Measurements from ENCODE around the gene CBFA2T3.

CBFA2T3 gene

DNA sequence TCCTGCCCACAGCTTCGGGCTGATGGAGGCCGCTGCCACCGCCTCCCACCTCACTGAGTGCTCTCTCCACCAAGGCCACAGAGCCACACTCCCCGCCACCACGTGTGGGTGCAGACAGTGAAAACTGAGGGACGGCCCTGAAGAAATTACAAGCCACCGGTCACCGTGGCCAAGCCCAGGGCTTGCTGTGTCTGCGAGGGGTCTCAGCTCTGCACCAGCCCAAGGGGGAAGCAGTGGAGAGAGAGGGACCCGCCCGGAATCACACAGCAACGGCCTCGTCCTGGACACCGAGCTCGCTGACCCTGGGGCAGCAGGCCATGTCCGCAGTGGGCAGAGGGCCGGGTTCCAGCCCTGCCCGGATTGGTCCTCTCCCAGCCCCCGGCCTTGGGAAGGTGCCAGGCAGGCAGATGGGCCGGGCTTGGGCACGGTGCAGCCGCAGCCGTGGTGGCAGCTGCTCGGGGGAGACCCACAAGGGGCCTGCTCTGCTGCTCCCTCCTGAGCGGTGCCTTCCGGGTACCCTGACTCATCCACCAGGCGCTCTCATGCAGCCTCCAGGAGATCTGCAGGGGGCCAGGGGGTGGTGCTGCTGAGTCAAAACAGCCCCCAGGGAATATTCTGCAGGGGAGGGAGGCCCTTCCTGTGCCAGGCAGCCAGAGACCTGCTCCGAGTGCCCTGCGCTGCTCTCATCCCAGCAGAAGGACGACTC lies 52.0 kb downstream of the CBFA2T3 start:
- TF ChIP-seq, protein P1, sequence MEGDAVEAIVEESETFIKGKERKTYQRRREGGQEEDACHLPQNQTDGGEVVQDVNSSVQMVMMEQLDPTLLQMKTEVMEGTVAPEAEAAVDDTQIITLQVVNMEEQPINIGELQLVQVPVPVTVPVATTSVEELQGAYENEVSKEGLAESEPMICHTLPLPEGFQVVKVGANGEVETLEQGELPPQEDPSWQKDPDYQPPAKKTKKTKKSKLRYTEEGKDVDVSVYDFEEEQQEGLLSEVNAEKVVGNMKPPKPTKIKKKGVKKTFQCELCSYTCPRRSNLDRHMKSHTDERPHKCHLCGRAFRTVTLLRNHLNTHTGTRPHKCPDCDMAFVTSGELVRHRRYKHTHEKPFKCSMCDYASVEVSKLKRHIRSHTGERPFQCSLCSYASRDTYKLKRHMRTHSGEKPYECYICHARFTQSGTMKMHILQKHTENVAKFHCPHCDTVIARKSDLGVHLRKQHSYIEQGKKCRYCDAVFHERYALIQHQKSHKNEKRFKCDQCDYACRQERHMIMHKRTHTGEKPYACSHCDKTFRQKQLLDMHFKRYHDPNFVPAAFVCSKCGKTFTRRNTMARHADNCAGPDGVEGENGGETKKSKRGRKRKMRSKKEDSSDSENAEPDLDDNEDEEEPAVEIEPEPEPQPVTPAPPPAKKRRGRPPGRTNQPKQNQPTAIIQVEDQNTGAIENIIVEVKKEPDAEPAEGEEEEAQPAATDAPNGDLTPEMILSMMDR (IDR thresholded peaks at IDR 0.05; ENCODE audit: low read depth, low read length, missing control alignments), result peak; percentile 46
- no peak overlapping the region for H3K4me3 ChIP-seq (ENCODE audit: low read depth, low read length)
- peak; percentile 47 for DNase-seq (ENCODE audit: low read depth)
- in situ Hi-C loops (cut with HindIII; ENCODE audit: low sequenced_read_pairs), result no loop called here

DNA sequence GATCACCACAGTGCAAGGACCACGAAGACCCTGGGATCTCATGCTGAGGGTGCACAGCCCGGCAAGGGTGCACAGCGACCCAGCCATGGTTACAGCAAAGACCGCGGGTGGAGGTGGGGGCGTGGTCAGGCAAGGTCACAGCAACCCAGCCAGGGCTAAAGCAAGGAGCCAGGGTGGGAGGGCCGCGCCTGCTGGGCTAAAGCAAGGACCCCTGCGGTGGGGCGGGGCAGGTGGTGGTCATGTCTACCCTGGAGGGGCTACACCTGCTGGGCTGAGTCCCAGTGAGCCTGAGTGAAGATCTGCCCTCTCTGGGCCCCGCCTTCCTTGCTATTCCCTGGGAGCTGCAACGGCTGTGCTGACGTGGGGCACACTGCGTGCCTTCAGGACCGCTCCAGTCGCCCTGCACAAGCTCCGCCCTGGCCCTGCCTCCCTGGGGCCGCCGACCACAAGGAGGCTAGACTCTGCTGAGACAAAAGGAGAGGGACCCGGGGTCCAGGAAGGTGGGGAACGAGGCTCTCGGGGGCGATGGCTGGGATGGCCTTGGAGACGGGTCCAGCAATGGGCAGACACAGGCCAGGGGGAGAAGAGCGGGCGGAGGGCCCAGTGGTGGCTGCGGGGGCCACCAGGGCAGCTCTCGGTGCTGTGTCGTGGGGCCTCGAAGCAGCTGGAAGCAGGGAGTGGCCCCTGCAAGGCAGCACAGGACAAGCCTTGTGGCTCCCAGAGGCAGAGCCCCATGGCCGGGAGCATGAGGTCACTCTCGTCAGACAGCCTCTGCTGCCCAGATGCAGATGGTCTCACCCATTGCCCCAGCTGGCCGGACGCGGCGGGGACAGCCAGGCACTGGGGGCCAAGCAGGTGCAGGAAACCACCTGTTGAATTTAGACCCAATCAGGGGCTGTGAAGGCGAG lies 52.8 kb downstream of the CBFA2T3 start:
- TF ChIP-seq, protein P1 (IDR thresholded peaks at IDR 0.05; ENCODE audit: low read depth, low read length, missing control alignments), result no peak
- in situ Hi-C loops (cut with HindIII; ENCODE audit: low sequenced_read_pairs), result no loop called here
- H3K4me3 ChIP-seq (ENCODE audit: low read depth, low read length), result no peak overlapping the region
- DNase-seq (ENCODE audit: low read depth), result no peak

DNA sequence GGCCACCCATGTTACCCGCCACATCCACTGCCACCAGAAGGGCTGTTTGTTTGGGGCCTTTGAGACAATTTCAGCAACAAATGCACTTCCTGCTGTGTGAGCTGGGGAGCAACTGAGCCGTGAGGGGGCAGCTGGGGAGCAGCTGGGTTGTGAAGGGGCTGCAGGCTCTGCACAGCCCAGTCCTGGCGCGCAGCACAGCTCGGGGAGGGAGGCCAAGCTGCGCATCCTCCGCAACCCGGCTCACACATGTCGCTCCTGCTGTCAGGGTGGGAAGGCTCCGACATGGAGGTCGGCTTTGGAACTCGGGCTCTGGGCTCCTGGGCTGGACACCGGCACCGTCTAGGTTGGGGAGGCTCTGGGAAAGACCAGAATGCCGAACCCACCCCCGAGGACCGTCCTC lies 53.6 kb downstream of the CBFA2T3 start:
- DNase-seq (ENCODE audit: low read depth), result no peak
- TF ChIP-seq, protein P1 (IDR thresholded peaks at IDR 0.05; ENCODE audit: low read depth, low read length, missing control alignments), result no peak
- in situ Hi-C loops (cut with HindIII; ENCODE audit: low sequenced_read_pairs), result no loop called here
- H3K4me3 ChIP-seq (ENCODE audit: low read depth, low read length), result no peak overlapping the region

DNA sequence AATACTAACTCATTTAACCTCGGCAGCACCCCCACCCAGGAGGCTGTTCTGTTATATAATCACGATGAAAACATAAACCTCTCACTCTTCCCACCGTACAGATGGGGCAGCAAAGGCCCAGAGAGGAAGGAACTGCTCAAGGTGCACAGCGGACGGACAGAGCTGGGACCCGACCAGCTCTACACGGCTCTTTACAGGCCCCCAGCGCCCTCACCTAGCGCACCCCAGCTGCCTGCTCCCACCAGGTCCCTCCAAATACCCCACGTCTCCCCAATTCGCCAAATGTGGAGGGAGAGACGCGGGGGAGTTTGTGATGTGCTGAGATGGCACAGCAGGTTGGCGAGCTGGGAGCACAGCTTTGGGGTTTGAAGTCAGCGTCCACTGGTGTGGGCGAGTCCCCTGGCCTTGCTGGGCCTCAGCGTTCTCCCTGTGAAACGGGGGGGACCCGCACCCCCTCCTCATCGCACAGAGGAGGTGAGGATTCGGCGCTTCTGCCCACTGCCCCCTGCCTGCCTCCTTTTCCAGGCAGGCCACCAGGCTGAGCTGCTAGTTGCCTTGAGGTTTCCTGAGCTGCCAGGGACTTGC lies 54.1 kb downstream of the CBFA2T3 start:
- no peak overlapping the region for H3K4me3 ChIP-seq (ENCODE audit: low read depth, low read length)
- in situ Hi-C loops (cut with HindIII; ENCODE audit: low sequenced_read_pairs), result no loop called here
- DNase-seq (ENCODE audit: low read depth), result no peak
- TF ChIP-seq, protein P1 (IDR thresholded peaks at IDR 0.05; ENCODE audit: low read depth, low read length, missing control alignments), result no peak

DNA sequence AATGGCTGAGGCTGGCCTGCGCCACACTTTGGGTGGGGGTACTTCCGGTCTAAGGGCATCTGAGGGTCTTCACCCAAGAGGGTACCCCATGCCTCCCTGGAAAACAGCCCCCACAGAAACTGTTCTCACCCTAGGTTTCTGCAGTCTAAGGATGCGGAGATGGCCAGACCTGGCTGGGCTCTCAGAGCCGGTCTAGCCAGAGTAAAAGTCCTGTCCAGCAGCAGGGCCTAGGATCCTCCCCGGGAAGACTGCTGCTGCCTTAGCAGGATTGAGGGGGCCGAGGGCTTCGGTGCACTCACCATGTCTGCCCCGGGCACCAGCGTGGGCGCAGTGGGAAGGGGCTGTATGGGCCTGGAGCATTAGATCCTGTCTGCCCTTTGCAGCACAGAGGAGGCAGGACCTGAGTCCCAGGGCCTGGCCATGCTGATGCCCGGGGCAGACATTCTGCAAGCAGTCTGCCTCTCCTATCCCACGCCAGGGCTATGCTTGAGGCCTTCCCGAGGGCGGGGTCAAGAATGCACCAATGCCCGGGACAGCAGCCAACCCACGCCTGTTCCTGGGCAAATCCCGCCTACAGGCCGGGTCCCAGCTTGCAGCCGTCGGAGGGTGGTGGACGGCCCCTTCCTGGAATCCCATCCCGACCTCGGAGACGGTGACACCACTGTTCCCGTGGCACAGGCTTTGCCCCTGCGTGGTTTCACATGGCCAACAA lies 54.7 kb downstream of the CBFA2T3 start:
- TF ChIP-seq, protein P1 (IDR thresholded peaks at IDR 0.05; ENCODE audit: low read depth, low read length, missing control alignments), result no peak
- DNase-seq (ENCODE audit: low read depth), result no peak
- no peak overlapping the region for H3K4me3 ChIP-seq (ENCODE audit: low read depth, low read length)
- in situ Hi-C loops (cut with HindIII; ENCODE audit: low sequenced_read_pairs), result no loop called here

DNA sequence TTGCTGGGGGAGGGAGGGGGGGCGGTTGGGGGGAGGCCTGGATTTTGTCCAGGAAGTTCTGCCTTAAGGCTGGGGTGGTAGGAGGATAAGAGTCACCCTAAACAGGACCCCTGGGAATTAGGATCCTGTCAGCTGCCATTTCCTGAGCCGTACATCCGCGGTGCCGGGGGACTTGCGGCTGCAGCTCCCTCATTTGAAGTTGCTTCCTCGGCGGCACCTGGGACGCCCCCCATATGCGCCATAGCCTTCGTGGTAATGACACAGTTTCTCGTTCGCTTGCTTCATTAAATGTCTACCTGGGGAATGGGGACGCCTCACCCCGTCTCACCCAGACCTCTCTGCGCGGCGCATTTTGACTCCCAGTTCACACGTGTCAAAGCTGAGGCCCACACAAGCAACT lies 55.4 kb downstream of the CBFA2T3 start:
- H3K4me3 ChIP-seq (ENCODE audit: low read depth, low read length), result no peak overlapping the region
- no peak for DNase-seq (ENCODE audit: low read depth)
- TF ChIP-seq, protein P1 (IDR thresholded peaks at IDR 0.05; ENCODE audit: low read depth, low read length, missing control alignments), result no peak
- in situ Hi-C loops (cut with HindIII; ENCODE audit: low sequenced_read_pairs), result no loop called here
